ENCODE results near the gene EPN2. TPM values are rescaled to one million over a fixed set of nuclear protein-coding genes. Genes with fewer than 3 reads are reported as not detected.

The EPN2 gene
- total and polyA plus RNA-seq, 2 experiments from 2014 or later: 34.0 to 149 TPM

- Mint-ChIP-seq H3K27ac (no peak overlapping the region), H3K9me3 (peaks cover 8% of the 10 kb centered on the region), H3K4me1 (peaks cover 27% of the 10 kb centered on the region), H3K4me3 (no peak overlapping the region), H3K27me3 (ENCODE audit: insufficient read depth, low read depth, poor library complexity) (peaks cover 5% of the 10 kb centered on the region), H3K36me3 (ENCODE audit: low read depth) (peaks cover 14% of the 10 kb centered on the region; the same call in 2 of the 3 replicates)
- ATAC-seq (no peak), DNase-seq (ENCODE audit: low spot score) (no peak)
- H3K4me2 ChIP-seq: no peak overlapping the region
- no peak for TF ChIP-seq EZH2 (IDR thresholded peaks at IDR 0.05; ENCODE audit: low read depth, unreplicated experiment)
- no peak for TF ChIP-seq ETS1 (IDR thresholded peaks at IDR 0.05)
- no peak for TF ChIP-seq EZH2phosphoT487 (IDR thresholded peaks at IDR 0.05; ENCODE audit: unreplicated experiment)
- no peak for TF ChIP-seq JUNB (IDR thresholded peaks at IDR 0.05; ENCODE audit: unreplicated experiment)
- no peak for TF ChIP-seq POLR2AphosphoS5 (IDR thresholded peaks at IDR 0.05; ENCODE audit: low read depth)
- no peak for TF ChIP-seq ZNF331 (CRISPR knock-in tag; IDR thresholded peaks at IDR 0.05; ENCODE audit: low read depth)
- TF ChIP-seq STAT1 (IDR thresholded peaks at IDR 0.05; ENCODE audit: unreplicated experiment): no peak
- no peak for TF ChIP-seq ZNF462 (CRISPR knock-in tag; IDR thresholded peaks at IDR 0.05)
- no peak for TF ChIP-seq REST (IDR thresholded peaks at IDR 0.05; ENCODE audit: unreplicated experiment)
- TF ChIP-seq CTCF (conservative IDR thresholded peaks at IDR 0.05; ENCODE audit: low read depth in 2 of 2): no peak
- TF ChIP-seq CREB1 (CRISPR knock-in tag; IDR thresholded peaks at IDR 0.05; ENCODE audit: low read depth): no peak
- TF ChIP-seq NANOG (IDR thresholded peaks at IDR 0.05; ENCODE audit: borderline replicate concordance): no peak
- no peak for TF ChIP-seq ZNF114 (CRISPR knock-in tag; IDR thresholded peaks at IDR 0.05)
- no peak overlapping the region for H3K27ac ChIP-seq (ENCODE audit: low read depth)
- peaks cover 100% of the 10 kb centered on the region for H3K79me2 ChIP-seq (replicated peaks; ENCODE audit: insufficient read depth)
- no peaks in the 10 kb centered on the region for H3F3A ChIP-seq (replicated peaks; ENCODE audit: low read depth)
- H3K36me3 ChIP-seq (ENCODE audit: insufficient read depth): no peaks in the 10 kb centered on the region
- no peaks in the 10 kb centered on the region for H3K27me3 ChIP-seq (ENCODE audit: insufficient read depth)
- no peak overlapping the region for H2AFZ ChIP-seq
- no peak overlapping the region for H3K4me3 ChIP-seq
- no peaks in the 10 kb centered on the region; the same call in 1 of the 2 replicates for H3K4me1 ChIP-seq (ENCODE audit: insufficient read depth)
- no peaks in the 10 kb centered on the region for H3K9me2 ChIP-seq (ENCODE audit: insufficient read depth)
- H4K20me1 ChIP-seq (replicated peaks; ENCODE audit: insufficient read depth): peaks cover 55% of the 10 kb centered on the region
Observed at GRCh38 chr17:19248928-19249574, 11.9 kb downstream of the EPN2 start.
